OCI-LY3 (cell line): Measurements from ENCODE around the gene MAGI2.
A peak's percentile ranks its signal among the peaks of the same experiment; 100 is the strongest.

ENCODE experiments used
- H2AFZ ChIP-seq: fragments of 200-600, 300-600 bp; shearing (Covaris generic); 2 replicates; pipeline ENCODE4 v1.6.0; 2014; ENCODE audit warnings: antibody characterized with exemption, low read depth, low read length
- H3K27ac ChIP-seq: fragments of 200-600, 300-600 bp; sonication (generic); 2 replicates; pipeline ENCODE4 v1.5.1; 2014; ENCODE audit warnings: mild to moderate bottlenecking, low read length, moderate library complexity, mixed read lengths
- H3K27me3 ChIP-seq: fragments of 200-600, 300-600 bp; sonication (generic); 2 replicates; pipeline ENCODE4 v1.6.1; 2014; ENCODE audit warnings: low read depth, low read length, mixed read lengths
- H3K36me3 ChIP-seq: fragments of 200-600, 300-600 bp; sonication (generic); replicated peaks from 2 replicates; pipeline ENCODE3; 2014; ENCODE audit warnings: low read depth, low read length, mixed read lengths
- H3K4me1 ChIP-seq: fragments of 300-600, 200-600 bp; sonication (generic); 2 replicates; pipeline ENCODE4 v1.6.1; 2014; ENCODE audit warnings: low read length, mixed read lengths
- H3K4me2 ChIP-seq: fragments of 200-600, 300-600 bp; sonication (generic); 2 replicates; pipeline ENCODE4 v1.6.1; 2014; ENCODE audit warnings: low read length, mixed read lengths
- H3K4me3 ChIP-seq: fragments of 300-600, 200-600 bp; sonication (generic); 2 replicates; pipeline ENCODE4 v1.5.1; 2014; ENCODE audit warnings: antibody characterized with exemption, mild to moderate bottlenecking, low read length, moderate library complexity
- H3K79me2 ChIP-seq: fragments of 300-600, 200-600 bp; shearing (Covaris generic); 2 replicates; pipeline ENCODE4 v1.6.1; 2014; ENCODE audit warnings: mild to moderate bottlenecking, low read length, mixed read lengths
- H3K9ac ChIP-seq: fragments of 300-600, 200-600 bp; shearing (Covaris generic); 2 replicates; pipeline ENCODE4 v1.6.0; 2014; ENCODE audit warnings: mild to moderate bottlenecking, low read length, moderate library complexity
- H3K9me3 ChIP-seq: fragments of 200-600, 300-600 bp; shearing (Covaris generic); 2 replicates; pipeline ENCODE4 v1.6.1; 2014; ENCODE audit warnings: low read length, mixed read lengths; ENCODE audit not compliant: insufficient read depth
- H4K20me1 ChIP-seq: fragments of 200-600, 300-600 bp; sonication (generic); 2 replicates; pipeline ENCODE4 v1.6.1; 2016; ENCODE audit warnings: low read length, mixed read lengths; ENCODE audit not compliant: insufficient read depth
- EZH2phosphoT487 ChIP-seq: fragments of 200-600 bp; shearing (Covaris generic); IDR thresholded peaks from 2 replicates; pipeline ENCODE4 v1.6.1; 2018; ENCODE audit warnings: antibody characterized with exemption, mixed run types, low read depth
- TF ChIP-seq, protein P1 (sequence below): fragments of 200-600, 300-600 bp; sonication (generic); IDR thresholded peaks from 2 replicates; pipeline ENCODE4 v1.5.1; 2014; ENCODE audit warnings: antibody characterized with exemption, low read length, low read depth

MAGI2 gene

GRCh38 chr7:78996013-78996412, 457.5 kb downstream of the MAGI2 start:
- Histone ChIP-seq H3K79me2 (no peaks in the 10 kb centered on the region), H2AFZ (no peak overlapping the region), H3K9me3 (no peaks in the 10 kb centered on the region), H3K4me2 (no peak overlapping the region), H3K9ac (no peak overlapping the region), H4K20me1 (no peaks in the 10 kb centered on the region), H3K36me3 (no peaks in the 10 kb centered on the region), H3K4me1 (no peaks in the 10 kb centered on the region), H3K27me3 (no peaks in the 10 kb centered on the region), H3K27ac (no peak overlapping the region), H3K4me3 (no peak overlapping the region)
- TF ChIP-seq, protein P1, sequence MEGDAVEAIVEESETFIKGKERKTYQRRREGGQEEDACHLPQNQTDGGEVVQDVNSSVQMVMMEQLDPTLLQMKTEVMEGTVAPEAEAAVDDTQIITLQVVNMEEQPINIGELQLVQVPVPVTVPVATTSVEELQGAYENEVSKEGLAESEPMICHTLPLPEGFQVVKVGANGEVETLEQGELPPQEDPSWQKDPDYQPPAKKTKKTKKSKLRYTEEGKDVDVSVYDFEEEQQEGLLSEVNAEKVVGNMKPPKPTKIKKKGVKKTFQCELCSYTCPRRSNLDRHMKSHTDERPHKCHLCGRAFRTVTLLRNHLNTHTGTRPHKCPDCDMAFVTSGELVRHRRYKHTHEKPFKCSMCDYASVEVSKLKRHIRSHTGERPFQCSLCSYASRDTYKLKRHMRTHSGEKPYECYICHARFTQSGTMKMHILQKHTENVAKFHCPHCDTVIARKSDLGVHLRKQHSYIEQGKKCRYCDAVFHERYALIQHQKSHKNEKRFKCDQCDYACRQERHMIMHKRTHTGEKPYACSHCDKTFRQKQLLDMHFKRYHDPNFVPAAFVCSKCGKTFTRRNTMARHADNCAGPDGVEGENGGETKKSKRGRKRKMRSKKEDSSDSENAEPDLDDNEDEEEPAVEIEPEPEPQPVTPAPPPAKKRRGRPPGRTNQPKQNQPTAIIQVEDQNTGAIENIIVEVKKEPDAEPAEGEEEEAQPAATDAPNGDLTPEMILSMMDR: no peak
- no peak for TF ChIP-seq EZH2phosphoT487

DNA sequence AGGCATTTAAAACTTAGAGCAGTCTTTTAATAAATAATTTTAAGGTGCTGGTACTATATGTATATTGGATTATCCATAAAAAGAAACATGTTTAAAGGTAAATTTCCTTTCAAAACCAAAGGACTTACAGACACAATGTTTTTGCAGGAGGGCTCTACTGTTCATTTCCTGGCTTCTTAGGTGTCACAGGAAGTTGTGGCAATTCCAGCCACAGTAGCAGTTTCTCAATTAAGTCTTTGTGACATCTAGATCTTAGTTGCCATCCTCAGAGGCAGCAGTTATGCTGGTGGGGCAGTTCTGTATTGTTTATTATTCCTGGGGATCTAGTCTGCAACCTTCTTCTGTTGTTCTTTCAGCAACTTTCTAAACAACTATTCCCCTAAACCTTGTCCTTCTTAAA, 460.1 kb downstream of the MAGI2 start:
- H2AFZ ChIP-seq: no peak overlapping the region
- no peak for TF ChIP-seq EZH2phosphoT487
- TF ChIP-seq, protein P1: no peak
- no peaks in the 10 kb centered on the region for H3K36me3 ChIP-seq
- no peak overlapping the region for H3K9ac ChIP-seq
- no peaks in the 10 kb centered on the region for H3K4me1 ChIP-seq
- no peak overlapping the region for H3K27ac ChIP-seq
- no peaks in the 10 kb centered on the region for H3K27me3 ChIP-seq
- no peak overlapping the region for H3K4me2 ChIP-seq
- H4K20me1 ChIP-seq: no peaks in the 10 kb centered on the region
- no peaks in the 10 kb centered on the region for H3K79me2 ChIP-seq
- no peaks in the 10 kb centered on the region for H3K9me3 ChIP-seq
- no peak overlapping the region for H3K4me3 ChIP-seq

DNA sequence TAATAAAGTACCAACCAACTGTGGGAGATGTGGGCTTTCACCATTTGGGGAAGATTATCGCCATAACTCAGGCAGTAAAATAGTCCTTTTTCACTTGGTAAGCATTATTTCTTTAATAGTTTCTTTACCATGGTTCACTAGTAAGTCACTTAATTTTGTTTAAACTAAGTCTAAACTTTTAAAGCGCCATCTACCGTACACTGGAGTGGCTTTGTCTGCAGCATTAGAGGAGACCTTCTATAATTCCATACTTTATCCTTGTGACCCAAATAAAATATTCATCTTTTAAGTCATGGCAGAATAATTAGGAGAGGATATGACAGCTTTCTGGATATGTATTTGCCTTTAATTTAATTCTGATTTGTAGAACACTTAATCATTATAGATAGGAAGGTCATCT, 468.0 kb downstream of the MAGI2 start:
- H3K79me2 ChIP-seq: no peaks in the 10 kb centered on the region
- H3K4me1 ChIP-seq: no peaks in the 10 kb centered on the region
- no peak overlapping the region for H3K4me3 ChIP-seq
- H3K27me3 ChIP-seq: no peaks in the 10 kb centered on the region
- H3K9ac ChIP-seq: no peak overlapping the region
- H3K9me3 ChIP-seq: no peaks in the 10 kb centered on the region
- H3K27ac ChIP-seq: no peak overlapping the region
- H4K20me1 ChIP-seq: no peaks in the 10 kb centered on the region
- H2AFZ ChIP-seq: no peak overlapping the region
- TF ChIP-seq, protein P1: peak; percentile 27; the same call in 1 of the 2 replicates
- TF ChIP-seq EZH2phosphoT487: no peak
- no peak overlapping the region for H3K4me2 ChIP-seq
- no peaks in the 10 kb centered on the region for H3K36me3 ChIP-seq

DNA sequence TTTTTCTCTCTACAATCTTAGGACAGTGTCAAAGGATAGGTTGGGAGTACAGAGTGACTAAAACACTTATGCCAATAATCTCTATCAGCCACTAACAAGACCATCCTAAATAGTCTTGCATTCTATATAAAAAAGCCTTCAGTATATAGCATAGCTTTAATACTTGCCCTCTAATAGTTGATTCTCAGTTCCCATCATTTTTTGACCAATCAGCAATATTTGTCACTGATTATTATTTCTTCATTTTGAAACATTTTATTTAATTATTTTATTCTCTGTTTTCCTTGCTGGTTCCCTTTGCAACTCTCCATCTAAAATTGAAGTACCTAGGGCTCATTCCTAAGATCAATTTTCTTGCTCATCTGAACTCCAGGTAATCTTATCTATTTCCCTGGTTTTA, 470.0 kb downstream of the MAGI2 start:
- Histone ChIP-seq H4K20me1 (no peaks in the 10 kb centered on the region), H3K27me3 (no peaks in the 10 kb centered on the region), H3K4me2 (no peak overlapping the region), H2AFZ (no peak overlapping the region), H3K4me3 (no peak overlapping the region), H3K4me1 (no peaks in the 10 kb centered on the region), H3K27ac (no peak overlapping the region), H3K9me3 (no peaks in the 10 kb centered on the region), H3K36me3 (no peaks in the 10 kb centered on the region), H3K9ac (no peak overlapping the region), H3K79me2 (no peaks in the 10 kb centered on the region)
- TF ChIP-seq, protein P1: no peak
- TF ChIP-seq EZH2phosphoT487: no peak
